Measurements from ENCODE around the gene SEC14L5. TPM values are rescaled to one million over a fixed set of nuclear protein-coding genes. Genes with fewer than 3 reads are reported as not detected.
A peak's percentile ranks its signal among the peaks of the same experiment; 100 is the strongest.
"Not testable (repeated sequence)": the region's sequence is repeated elsewhere in the genome, so short reads cannot be mapped to it uniquely, and the experiment has no call there.

The SEC14L5 gene
- total RNA-seq, 2 donors from 2014 or later: 1.1 TPM; not detected in 1

GRCh38 chr16:5028950-5029475, 70.9 kb downstream of the SEC14L5 start:
- Mint-ChIP-seq H3K27ac (no peak overlapping the region), H3K9me3 (no peaks in the 10 kb centered on the region)

GRCh38 chr16:5030251-5030870, 72.2 kb downstream of the SEC14L5 start:
- Mint-ChIP-seq H3K9me3 (no peaks in the 10 kb centered on the region), H3K27ac (peak overlapping the region in 1 of 2 donors; percentile 45), H3K36me3 (no peaks in the 10 kb centered on the region)
- ATAC-seq (no peak), DNase-seq (ENCODE audit: low spot score in 2 of 2) (no peak)

More at GRCh38 chr16:5028950-5029475, 70.9 kb downstream of the SEC14L5 start:
- no peaks in the 10 kb centered on the region for H3K36me3 Mint-ChIP-seq
- ATAC-seq: no peak
- no peak for DNase-seq (ENCODE audit: low spot score in 2 of 2)

- Mint-ChIP-seq H3K36me3 (no peaks in the 10 kb centered on the region), H3K27ac (no peak overlapping the region), H3K9me3 (no peaks in the 10 kb centered on the region)
- no peak for DNase-seq (ENCODE audit: low spot score in 2 of 2)
- no peak for ATAC-seq
Observed at GRCh38 chr16:5031601-5032000, 73.5 kb downstream of the SEC14L5 start.

GRCh38 chr16:5032748-5033167, 74.6 kb downstream of the SEC14L5 start:
- Mint-ChIP-seq H3K9me3 (no peaks in the 10 kb centered on the region), H3K27ac (peak overlapping the region; percentile 72 to 84), H3K36me3 (no peaks in the 10 kb centered on the region)
- ATAC-seq (no peak), DNase-seq (ENCODE audit: low spot score in 2 of 2) (no peak)

- Mint-ChIP-seq H3K27ac (peak within 1 kb of the TSS; percentile 84 to 95), H3K9me3 (no peaks in the 10 kb centered on the region), H3K36me3 (no peaks in the 10 kb centered on the region)
- DNase-seq (ENCODE audit: low spot score in 2 of 2) (peak; percentile 82 to 83), ATAC-seq (peak; percentile 96)
Observed at GRCh38 chr16:5033256-5034166, 75.4 kb downstream of the SEC14L5 start, which contains the start of gene NAGPA. Gene NAGPA (minus strand): TSS chr16:5033935. CDS start chr16:5033914, 21 bp downstream.

- Mint-ChIP-seq H3K27ac (peak overlapping the region; percentile 84 to 95), H3K9me3 (no peaks in the 10 kb centered on the region), H3K36me3 (no peaks in the 10 kb centered on the region)
- DNase-seq (ENCODE audit: low spot score in 2 of 2): no peak
- peak in 1 of 2 donors; percentile 1 for ATAC-seq
Observed at GRCh38 chr16:5034167-5034523, 76.0 kb downstream of the SEC14L5 start.

- no peaks in the 10 kb centered on the region for H3K36me3 Mint-ChIP-seq
- peak overlapping the region in 1 of 2 donors; percentile 16 for H3K27ac Mint-ChIP-seq
- DNase-seq (ENCODE audit: low spot score in 2 of 2) (no peak), ATAC-seq (no peak)
- no peaks in the 10 kb centered on the region for H3K9me3 Mint-ChIP-seq
Observed at GRCh38 chr16:5035909-5036227, 77.7 kb downstream of the SEC14L5 start.

- Mint-ChIP-seq H3K36me3 (no peaks in the 10 kb centered on the region), H3K9me3 (no peaks in the 10 kb centered on the region), H3K27ac (no peak overlapping the region)
- DNase-seq (ENCODE audit: low spot score in 2 of 2): no peak
- no peak for ATAC-seq
Observed at GRCh38 chr16:5036228-5037156, 78.4 kb downstream of the SEC14L5 start.

GRCh38 chr16:5040451-5040850, 82.3 kb downstream of the SEC14L5 start:
- DNase-seq (ENCODE audit: low spot score in 2 of 2) (no peak), ATAC-seq (no peak)
- Mint-ChIP-seq H3K9me3 (no peaks in the 10 kb centered on the region), H3K36me3 (no peaks in the 10 kb centered on the region), H3K27ac (peak overlapping the region in 1 of 2 donors; percentile 60)

GRCh38 chr16:5041600-5042133, 83.5 kb downstream of the SEC14L5 start:
- Mint-ChIP-seq H3K9me3 (no peaks in the 10 kb centered on the region), H3K36me3 (peaks cover 0 to 1% of the 10 kb centered on the region in 2 donors), H3K27ac (peak overlapping the region in 1 of 2 donors; percentile 60)
- DNase-seq (ENCODE audit: low spot score in 2 of 2): no peak
- no peak for ATAC-seq

- DNase-seq (ENCODE audit: low spot score in 2 of 2) (no peak), ATAC-seq (no peak)
- peaks cover 0 to 4% of the 10 kb centered on the region in 2 donors for H3K36me3 Mint-ChIP-seq
- no peak overlapping the region for H3K27ac Mint-ChIP-seq
- H3K9me3 Mint-ChIP-seq: no peaks in the 10 kb centered on the region
Observed at GRCh38 chr16:5042574-5043171, 84.5 kb downstream of the SEC14L5 start.

GRCh38 chr16:5044011-5044540, 85.9 kb downstream of the SEC14L5 start:
- Mint-ChIP-seq H3K36me3 (peaks cover 0 to 4% of the 10 kb centered on the region in 2 donors), H3K27ac (no peak overlapping the region), H3K9me3 (no peaks in the 10 kb centered on the region)
- no peak for ATAC-seq
- DNase-seq (ENCODE audit: low spot score in 2 of 2): no peak

- not testable (repeated sequence) for H3K36me3 Mint-ChIP-seq; H3K9me3 Mint-ChIP-seq; H3K27ac Mint-ChIP-seq; DNase-seq (ENCODE audit: low spot score in 2 of 2); ATAC-seq
Observed at GRCh38 chr16:5044581-5044980, 86.5 kb downstream of the SEC14L5 start.

GRCh38 chr16:5045499-5046115, 87.5 kb downstream of the SEC14L5 start:
- Mint-ChIP-seq H3K36me3 (peaks cover 0 to 4% of the 10 kb centered on the region in 2 donors), H3K9me3 (peaks cover 0 to 6% of the 10 kb centered on the region in 2 donors), H3K27ac (no peak overlapping the region)
- ATAC-seq: no peak
- no peak for DNase-seq (ENCODE audit: low spot score in 2 of 2)

- DNase-seq (ENCODE audit: low spot score in 2 of 2) (no peak), ATAC-seq (no peak)
- Mint-ChIP-seq H3K9me3 (peaks cover 0 to 6% of the 10 kb centered on the region in 2 donors), H3K36me3 (peaks cover 0 to 4% of the 10 kb centered on the region in 2 donors), H3K27ac (no peak overlapping the region)
Observed at GRCh38 chr16:5046914-5047313, 88.8 kb downstream of the SEC14L5 start.
